ENCODE measurements around the gene IFITM10. TPM values are rescaled to one million over a fixed set of nuclear protein-coding genes. Genes with fewer than 3 reads are reported as not detected.

The IFITM10 gene
- total RNA-seq, 1 experiment from 2014 or later: 0.59 TPM

- Mint-ChIP-seq H3K9me3 (peaks cover 6 to 7% of the 10 kb centered on the region in 2 experiments; a peak in 4 of 5 replicates), H3K27me3 (ENCODE audit: low read depth) (peaks cover 79% of the 10 kb centered on the region), H3K4me1 (no peaks in the 10 kb centered on the region), H3K4me3 (no peak overlapping the region; a peak in 1 of 5 replicates), H3K27ac (no peak overlapping the region), H3K36me3 (ENCODE audit: insufficient read depth in 1 of 3, low read depth in 3 of 3) (peaks cover 0 to 4% (median 1%) of the 10 kb centered on the region in 3 experiments; a peak in 3 of 7 replicates)
- DNase-seq: peak; percentile 55
- H3K23ac ChIP-seq (ENCODE audit: insufficient read length, low read depth, low read length): no peak overlapping the region
- TF ChIP-seq, protein P1, sequence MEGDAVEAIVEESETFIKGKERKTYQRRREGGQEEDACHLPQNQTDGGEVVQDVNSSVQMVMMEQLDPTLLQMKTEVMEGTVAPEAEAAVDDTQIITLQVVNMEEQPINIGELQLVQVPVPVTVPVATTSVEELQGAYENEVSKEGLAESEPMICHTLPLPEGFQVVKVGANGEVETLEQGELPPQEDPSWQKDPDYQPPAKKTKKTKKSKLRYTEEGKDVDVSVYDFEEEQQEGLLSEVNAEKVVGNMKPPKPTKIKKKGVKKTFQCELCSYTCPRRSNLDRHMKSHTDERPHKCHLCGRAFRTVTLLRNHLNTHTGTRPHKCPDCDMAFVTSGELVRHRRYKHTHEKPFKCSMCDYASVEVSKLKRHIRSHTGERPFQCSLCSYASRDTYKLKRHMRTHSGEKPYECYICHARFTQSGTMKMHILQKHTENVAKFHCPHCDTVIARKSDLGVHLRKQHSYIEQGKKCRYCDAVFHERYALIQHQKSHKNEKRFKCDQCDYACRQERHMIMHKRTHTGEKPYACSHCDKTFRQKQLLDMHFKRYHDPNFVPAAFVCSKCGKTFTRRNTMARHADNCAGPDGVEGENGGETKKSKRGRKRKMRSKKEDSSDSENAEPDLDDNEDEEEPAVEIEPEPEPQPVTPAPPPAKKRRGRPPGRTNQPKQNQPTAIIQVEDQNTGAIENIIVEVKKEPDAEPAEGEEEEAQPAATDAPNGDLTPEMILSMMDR (conservative IDR thresholded peaks at IDR 0.05): peak; percentile 41
- H2AK5ac ChIP-seq (ENCODE audit: insufficient read length, low read length): no peak overlapping the region
- no peak overlapping the region for H2BK15ac ChIP-seq (ENCODE audit: low read depth, low read length)
- WGBS (ENCODE audit: extremely low coverage, insufficient read length, low lambda C conversion rate): no CpG with 5 or more reads among the region's 17 CpGs
- H4K8ac ChIP-seq (replicated peaks; ENCODE audit: insufficient read length, low read depth, low read length): no peak overlapping the region
- H2BK20ac ChIP-seq (ENCODE audit: low read depth, low read length, poor library complexity, severe bottlenecking): no peak overlapping the region
- H3K4ac ChIP-seq (ENCODE audit: low read depth, low read length): no peak overlapping the region
- H3K14ac ChIP-seq (ENCODE audit: insufficient read depth, low read length): no peak overlapping the region
- H4K91ac ChIP-seq (ENCODE audit: insufficient read length, low read depth, low read length): no peak overlapping the region
- H2BK120ac ChIP-seq (ENCODE audit: low read depth, low read length, poor library complexity, severe bottlenecking): no peak overlapping the region
- no peak overlapping the region for H3K18ac ChIP-seq (ENCODE audit: insufficient read length, low read depth, low read length)
- H2BK12ac ChIP-seq (ENCODE audit: insufficient read length, low read depth, low read length): no peak overlapping the region
- H3T11ph ChIP-seq (ENCODE audit: low read length): no peak overlapping the region
- no peak overlapping the region for H3K4me2 ChIP-seq (ENCODE audit: insufficient read depth, insufficient read length, low read length)
- H3K9me3 ChIP-seq (ENCODE audit: control insufficient read depth, low read depth, low read length): no peaks in the 10 kb centered on the region
- no peaks in the 10 kb centered on the region for H3K23me2 ChIP-seq (ENCODE audit: insufficient read length, low read depth, low read length, poor library complexity, severe bottlenecking)
- H3K56ac ChIP-seq (ENCODE audit: insufficient read length, low read depth, low read length): no peak overlapping the region
- H2BK5ac ChIP-seq (ENCODE audit: insufficient read length, low read length): no peak overlapping the region
- no peaks in the 10 kb centered on the region for H3K4me1 ChIP-seq (ENCODE audit: insufficient read depth, low read length)
- no peak overlapping the region for H4K5ac ChIP-seq (ENCODE audit: insufficient read length, low read depth, low read length)
- H2AFZ ChIP-seq (ENCODE audit: low read length): no peak overlapping the region
- H3K27me3 ChIP-seq (ENCODE audit: insufficient read depth, low read length): no peaks in the 10 kb centered on the region; the same call in 1 of the 2 replicates
- H4K20me1 ChIP-seq (ENCODE audit: control insufficient read depth, insufficient read depth, insufficient read length): no peaks in the 10 kb centered on the region
- H3K27ac ChIP-seq (ENCODE audit: insufficient read length, low read depth, low read length): no peak overlapping the region
- no peaks in the 10 kb centered on the region for H3K79me2 ChIP-seq (ENCODE audit: insufficient read depth, low read length)
- H3K9ac ChIP-seq (ENCODE audit: extremely low read depth, insufficient read length, low read length): no peak overlapping the region
- H3K79me1 ChIP-seq (ENCODE audit: insufficient read depth, low read depth, low read length, poor library complexity, severe bottlenecking): no peaks in the 10 kb centered on the region
These were observed 43.6 kb downstream of the IFITM10 start for GRCh38 chr11:1706634-1707400.

Measured in H9 (cell line).